GM18511 (cell line): ENCODE measurements around the gene VWC2.

Source experiments
- ATAC-seq: cut with Tn5 transposase; IDR thresholded peaks from one replicate; pipeline ENCODE4 v1.9.1; 2021; ENCODE audit warnings: mild to moderate bottlenecking, moderate library complexity; ENCODE audit not compliant: unreplicated experiment

VWC2 gene

GRCh38 chr7:49928787-49929186 lies 155.3 kb downstream of the VWC2 start:
- ATAC-seq: no peak

DNA sequence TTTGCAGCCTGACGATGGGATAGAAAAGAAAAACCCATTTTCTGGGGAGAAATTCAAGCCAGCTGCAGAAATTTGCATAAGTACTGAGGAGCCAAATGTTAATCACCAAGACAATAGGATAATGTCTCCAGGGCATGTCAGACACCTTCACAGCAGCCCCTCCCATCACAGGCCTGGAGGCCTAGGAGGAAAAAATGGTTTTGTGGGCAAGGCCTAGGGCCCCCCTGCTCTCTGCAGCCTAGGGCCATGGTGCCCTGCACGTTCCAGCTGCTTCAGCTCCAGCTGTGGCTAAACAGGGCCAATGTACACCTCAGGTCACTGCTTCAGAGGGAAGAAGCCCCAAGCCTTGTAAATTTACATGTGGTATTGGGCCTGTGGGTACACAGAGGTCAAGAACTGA lies 158.2 kb downstream of the VWC2 start:
- ATAC-seq: no peak

DNA sequence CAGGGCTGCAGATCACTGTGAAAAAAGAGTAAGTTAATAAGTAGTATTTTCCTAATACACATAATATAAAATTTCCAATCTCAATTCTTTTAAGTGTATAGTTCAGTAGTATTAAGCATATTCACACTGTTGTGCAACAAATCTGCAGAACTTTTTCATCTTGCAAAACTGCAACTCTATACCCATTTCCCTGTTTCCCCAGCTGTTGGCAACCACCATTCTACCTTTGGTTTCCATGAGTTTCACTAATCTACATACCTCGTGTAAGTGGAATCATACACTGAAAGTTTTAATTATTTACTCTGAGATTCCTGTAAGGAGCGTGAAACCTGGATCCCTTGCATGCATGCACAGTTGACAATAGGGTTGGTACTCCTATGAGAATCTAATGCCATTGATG lies 164.2 kb downstream of the VWC2 start:
- no peak for ATAC-seq
